Activated CD4-positive, CD25-positive, alpha-beta regulatory T cell (primary cell): ENCODE measurements around the gene CNOT6.

Experiments
- DNase-seq, 4 experiments: peaks; one replicate each; lab custom pipeline; 2025; lab: John Stamatoyannopoulos, UW

CNOT6 gene

GRCh38 chr5:180621311-180621710, 127.1 kb downstream of the CNOT6 start:
- DNase-seq = no peak

GRCh38 chr5:180622910-180623309, 128.7 kb downstream of the CNOT6 start:
- no peak for DNase-seq

- no peak for DNase-seq
Observed at GRCh38 chr5:180623411-180623834, 129.2 kb downstream of the CNOT6 start.

GRCh38 chr5:180623844-180624243, 129.7 kb downstream of the CNOT6 start:
- no peak for DNase-seq

GRCh38 chr5:180624587-180624986, 130.4 kb downstream of the CNOT6 start:
- DNase-seq = no peak

- DNase-seq = no peak
Observed at GRCh38 chr5:180625125-180625790, 131.1 kb downstream of the CNOT6 start.

GRCh38 chr5:180625791-180626660, 131.8 kb downstream of the CNOT6 start:
- no peak for DNase-seq

GRCh38 chr5:180626661-180627385, 132.6 kb downstream of the CNOT6 start:
- no peak for DNase-seq

GRCh38 chr5:180627386-180628120, 133.4 kb downstream of the CNOT6 start:
- DNase-seq = no peak
